Neural cell (in vitro differentiated cells): ENCODE results near the gene TINAGL1. TPM values are rescaled to one million over a fixed set of nuclear protein-coding genes. Genes with fewer than 3 reads are reported as not detected.

Source experiments
- H2AFZ ChIP-seq: fragments of 200-600, 300-800 bp; sonication (generic), shearing (Covaris generic); 2 replicates; pipeline ENCODE4 v1.6.0; 2014; ENCODE audit warnings: low read depth, mild to moderate bottlenecking, antibody characterized with exemption, low read length, moderate library complexity
- H3F3A ChIP-seq: fragments of 200-600 bp; shearing (Covaris generic); 2 replicates; pipeline ENCODE4 v1.6.1; 2016; ENCODE audit warnings: mild to moderate bottlenecking, moderate library complexity, mixed read lengths, antibody characterized with exemption, low read length; ENCODE audit not compliant: insufficient read depth, poor library complexity, severe bottlenecking
- H3K27ac ChIP-seq: fragments of 200-600, 300-800 bp; sonication (generic), shearing (Covaris generic); 2 replicates; pipeline ENCODE4 v1.5.1; 2014; ENCODE audit warnings: mild to moderate bottlenecking, low read length, moderate library complexity
- H3K27me3 ChIP-seq: fragments of 300-800, 200-600 bp; sonication (generic), shearing (Covaris generic); 2 replicates; pipeline ENCODE4 v1.6.0; 2014; ENCODE audit warnings: mild to moderate bottlenecking, low read depth, low read length, moderate library complexity; ENCODE audit not compliant: insufficient read depth
- H3K36me3 ChIP-seq: fragments of 300-800, 200-600 bp; sonication (generic), shearing (Covaris generic); 2 replicates; pipeline ENCODE4 v1.5.1; 2014; ENCODE audit warnings: mild to moderate bottlenecking, antibody characterized with exemption, low read length, moderate library complexity; ENCODE audit not compliant: insufficient read depth
- H3K4me2 ChIP-seq: fragments of 300-800, 200-600 bp; sonication (generic), shearing (Covaris generic); 2 replicates; pipeline ENCODE4 v1.6.0; 2014; ENCODE audit warnings: mild to moderate bottlenecking, low read length
- H3K4me3 ChIP-seq: fragments of 300-800, 200-600 bp; sonication (generic), shearing (Covaris generic); 2 replicates; pipeline ENCODE4 v1.5.1; 2014; ENCODE audit warnings: mild to moderate bottlenecking, low read length, moderate library complexity
- H3K79me2 ChIP-seq: fragments of 200-600 bp; shearing (Covaris generic); replicated peaks from 2 replicates; pipeline ENCODE4 v1.6.0; 2014; ENCODE audit warnings: mild to moderate bottlenecking, low read length, moderate library complexity; ENCODE audit not compliant: insufficient read depth
- H3K9ac ChIP-seq: fragments of 300-800, 200-600 bp; sonication (generic), shearing (Covaris generic); 2 replicates; pipeline ENCODE4 v1.6.1; 2016; ENCODE audit warnings: mild to moderate bottlenecking, low read length, mixed read lengths
- H3K9me2 ChIP-seq: fragments of 200-600 bp; shearing (Covaris generic); 2 replicates; pipeline ENCODE4 v1.6.1; 2016; ENCODE audit warnings: mild to moderate bottlenecking, low read length, mixed read lengths; ENCODE audit not compliant: insufficient read depth
- H3K9me3 ChIP-seq: fragments of 200-600, 300-800 bp; sonication (generic), shearing (Covaris generic); 2 replicates; pipeline ENCODE4 v1.6.1; 2016; ENCODE audit warnings: mild to moderate bottlenecking, mixed run types, low read length, moderate library complexity, mixed read lengths
- H4K20me1 ChIP-seq: fragments of 200-600 bp; shearing (Covaris generic); 2 replicates; pipeline ENCODE4 v1.6.1; 2016; ENCODE audit warnings: mild to moderate bottlenecking, mixed run types; ENCODE audit not compliant: insufficient read depth
- CTCF ChIP-seq: fragments of 450-650 bp; IDR thresholded peaks from 2 replicates; pipeline ENCODE4 v1.5.1; 2014; ENCODE audit warnings: antibody characterized with exemption, mild to moderate bottlenecking, moderate library complexity; ENCODE audit not compliant: poor library complexity, severe bottlenecking
- EP300 ChIP-seq: fragments of 450-650 bp; conservative IDR thresholded peaks from 2 replicates; pipeline ENCODE4 v1.6.1; 2014; ENCODE audit warnings: antibody characterized with exemption, mild to moderate bottlenecking, moderate library complexity; ENCODE audit not compliant: poor library complexity, severe bottlenecking
- EZH2 ChIP-seq: fragments of 200-600, 300-800 bp; shearing (Covaris generic), sonication (generic); IDR thresholded peaks from 2 replicates; pipeline ENCODE4 v1.6.1; 2014; ENCODE audit warnings: antibody characterized with exemption, low read length, borderline replicate concordance, mild to moderate bottlenecking; ENCODE audit not compliant: insufficient read depth, poor library complexity, severe bottlenecking
- MXI1 ChIP-seq: fragments of 450-650 bp; conservative IDR thresholded peaks from 2 replicates; pipeline ENCODE4 v1.6.1; 2014; ENCODE audit warnings: antibody characterized with exemption, mild to moderate bottlenecking; ENCODE audit not compliant: poor library complexity, severe bottlenecking
- POLR2AphosphoS5 ChIP-seq: IDR thresholded peaks from 2 replicates; pipeline ENCODE4 v1.6.1; 2012
- RAD21 ChIP-seq: fragments of 450-650 bp; conservative IDR thresholded peaks from 2 replicates; pipeline ENCODE4 v1.6.1; 2014; ENCODE audit warnings: antibody characterized with exemption, mild to moderate bottlenecking, moderate library complexity
- REST ChIP-seq: IDR thresholded peaks from 2 replicates; pipeline ENCODE4 v1.6.1; 2012; ENCODE audit warnings: borderline replicate concordance
- SMC3 ChIP-seq: fragments of 450-650 bp; conservative IDR thresholded peaks from 2 replicates; pipeline ENCODE4 v1.6.1; 2014; ENCODE audit warnings: antibody characterized with exemption, mild to moderate bottlenecking, moderate library complexity; ENCODE audit not compliant: poor library complexity
- TAF1 ChIP-seq: IDR thresholded peaks from 2 replicates; pipeline ENCODE4 v1.6.1; 2012; ENCODE audit warnings: low read depth
- polyA plus RNA-seq: library from polyadenylated mRNA; depleted of rRNA; stranded (reverse); fragments of >200 nt; gene quantifications from 2 replicates; pipeline ENCODE4 v1.2.3, GENCODE V29; 2014

The TINAGL1 gene
- polyA plus RNA-seq, 1 donor from 2014 or later, result not detected

- H3K9me2 ChIP-seq, result no peaks in the 10 kb centered on the region
- no peaks in the 10 kb centered on the region for H4K20me1 ChIP-seq
- H3K79me2 ChIP-seq, result peaks cover 16% of the 10 kb centered on the region
- H3F3A ChIP-seq, result no peaks in the 10 kb centered on the region
- TF ChIP-seq CTCF, result no peak
- no peak for TF ChIP-seq POLR2AphosphoS5
- no peak for TF ChIP-seq MXI1
- no peak for TF ChIP-seq SMC3
- no peak for TF ChIP-seq RAD21
- no peak for TF ChIP-seq EZH2
- no peak for TF ChIP-seq EP300
- TF ChIP-seq TAF1, result no peak
- no peak for TF ChIP-seq REST
- no peaks in the 10 kb centered on the region for H3K9me3 ChIP-seq
- no peaks in the 10 kb centered on the region for H3K27me3 ChIP-seq
- no peak overlapping the region for H3K4me2 ChIP-seq
- H2AFZ ChIP-seq, result no peak overlapping the region
- H3K27ac ChIP-seq, result no peak overlapping the region
- no peaks in the 10 kb centered on the region for H3K36me3 ChIP-seq
- no peak overlapping the region for H3K9ac ChIP-seq
- no peak overlapping the region for H3K4me3 ChIP-seq
Measured at GRCh38 chr1:31633117-31633516, 56.8 kb downstream of the TINAGL1 start.

Other genes starting within 250 kb of the TINAGL1 start
- gene FABP3, start 203.4 kb upstream of the TINAGL1 start, polyA plus RNA-seq, result 5.8 and 7.1 TPM in 2 replicates
- 8.6 and 16.4 TPM in 2 replicates for gene SERINC2, start 163.3 kb upstream of the TINAGL1 start, polyA plus RNA-seq
- 0.34 and 0.37 TPM in 2 replicates for gene HCRTR1, start 41.2 kb downstream of the TINAGL1 start, polyA plus RNA-seq
- gene PEF1, start 68.4 kb downstream of the TINAGL1 start, polyA plus RNA-seq, result 48.2 and 51.1 TPM in 2 replicates
- 3.4 and 4.4 TPM in 2 replicates for gene COL16A1, start 127.5 kb downstream of the TINAGL1 start, polyA plus RNA-seq
- 45.0 and 51.8 TPM in 2 replicates for gene ADGRB2, start 187.8 kb downstream of the TINAGL1 start, polyA plus RNA-seq
- gene SPOCD1, start 239.5 kb downstream of the TINAGL1 start, polyA plus RNA-seq, result not detected in 2 replicates